Sigmoid colon (tissue), 7 donors: Measurements from ENCODE around the gene GPA33. TPM values are rescaled to one million over a fixed set of nuclear protein-coding genes. Genes with fewer than 3 reads are reported as not detected.

Source experiments
- DNase-seq: peaks from one replicate; pipeline ENCODE4 v3.0.0-alpha.2; 2019
- H3K27ac ChIP-seq, 4 donors: fragments of 200-600 bp; sonication (generic); one replicate each; pipeline ENCODE4 v1.5.1; 2016 to 2019; ENCODE audit warnings: mild to moderate bottlenecking in 1 of 4
- H3K27me3 ChIP-seq, 3 donors: fragments of 200-600 bp; sonication (generic); one replicate each; pipeline ENCODE4 v1.5.1; 2019; ENCODE audit warnings: mild to moderate bottlenecking in 1 of 3
- H3K36me3 ChIP-seq, 4 donors: fragments of 200-600 bp; sonication (generic); one replicate each; pipeline ENCODE4 v1.5.1; 2016 to 2019
- H3K4me1 ChIP-seq, 4 donors: fragments of 200-600 bp; sonication (generic); one replicate each; pipeline ENCODE4 v1.5.1; 2017 to 2019
- H3K4me3 ChIP-seq, 4 donors: fragments of 200-600 bp; sonication (generic); one replicate each; pipeline ENCODE4 v1.5.1; 2017 to 2019; ENCODE audit warnings: mild to moderate bottlenecking in 2 of 4, moderate library complexity in 1 of 4
- H3K9me3 ChIP-seq, 4 donors: fragments of 200-600 bp in 3 of 4; sonication (generic) in 3 of 4; one replicate each; pipeline versions ENCODE4 v1.5.1 to v1.6.1; 2013 to 2019
- CTCF ChIP-seq, 4 experiments: fragments of 450-650 bp in 3 of 4; fragments of 200-600 bp in 1 of 4; IDR thresholded peaks; one replicate each; pipeline ENCODE4 v1.5.1; 2016 to 2019; ENCODE audit warnings: antibody characterized with exemption in 4 of 4, mild to moderate bottlenecking in 3 of 4, moderate library complexity in 2 of 4
- EP300 ChIP-seq, 4 donors: sonication (generic); formaldehyde crosslinking; IDR thresholded peaks; one replicate each; pipeline ENCODE4 v1.6.1; 2017; ENCODE audit warnings: antibody characterized with exemption in 4 of 4
- POLR2A ChIP-seq, 2 donors: fragments of 450-650 bp; IDR thresholded peaks; one replicate each; pipeline ENCODE4 v1.6.1; 2016; ENCODE audit warnings: antibody characterized with exemption in 2 of 2, mild to moderate bottlenecking in 2 of 2, moderate library complexity in 2 of 2
- POLR2AphosphoS5 ChIP-seq, 4 donors: sonication (generic); formaldehyde crosslinking; IDR thresholded peaks; one replicate each; pipeline ENCODE4 v1.6.1; 2017; ENCODE audit warnings: antibody characterized with exemption in 4 of 4
- WGBS, 2 donors: extraction: QIAGEN DNeasy Blood & Tissue Kit; methylation state at CpG; one replicate each; pipeline ENCODE4 v1.1.7; 2013; 5-methylcytosine and 5-hydroxymethylcytosine counted together
- intact Hi-C: fragments of 100-400 bp; cut with DNase I; formaldehyde crosslinking; loops from one replicate; pipeline ENCODE4 v1.15.1; 2023
- polyA plus RNA-seq, 3 donors: library from polyadenylated mRNA; stranded (reverse); fragments of 200-250 nt; gene quantifications; one replicate each; pipeline ENCODE4 v1.2.3, GENCODE V29; 2013
- small RNA-seq, 3 donors: library from RNA; depleted of rRNA; stranded (forward); fragments of <200 nt; gene quantifications; one replicate each; pipeline ENCODE3, GENCODE V24; 2016
- total RNA-seq, 4 donors: library from RNA; depleted of rRNA; stranded (reverse); fragments of >200 nt; gene quantifications; one replicate each; pipeline ENCODE4 v1.1.0, GENCODE V29; 2016
- donor health status: healthy with polysubstance abuse.
- donor health status: Bipolar disorder and iron deficiency.
- donor health status: healthy.

The GPA33 gene
- total and polyA plus RNA-seq, 7 donors: 0.28 to 363 (median 90.7) TPM; not detected in 2

GRCh38 chr1:167012570-167012969 is 77.6 kb downstream of the GPA33 start:
- TF ChIP-seq CTCF (IDR thresholded peaks at IDR 0.05) (no peak), POLR2A (IDR thresholded peaks at IDR 0.05) (no peak), EP300 (IDR thresholded peaks at IDR 0.05) (no peak), POLR2AphosphoS5 (IDR thresholded peaks at IDR 0.05) (no peak)
- Histone ChIP-seq H3K36me3 (no peaks in the 10 kb centered on the region), H3K27me3 (no peaks in the 10 kb centered on the region), H3K27ac (no peak overlapping the region), H3K4me1 (no peaks in the 10 kb centered on the region), H3K4me3 (no peak overlapping the region), H3K9me3 (no peaks in the 10 kb centered on the region)
- DNase-seq: no peak
- intact Hi-C loops: no loop called here
- 81 to 83% methylated on average over 2 of the region's 2 CpGs for WGBS, 2 donors

GRCh38 chr1:167011560-167012191 is 78.5 kb downstream of the GPA33 start:
- intact Hi-C loops: no loop called here
- WGBS, 2 donors: 94 to 95% methylated on average over 1 of the region's 1 CpG
- H3K36me3 ChIP-seq: no peaks in the 10 kb centered on the region
- H3K27me3 ChIP-seq: no peaks in the 10 kb centered on the region
- TF ChIP-seq POLR2A (IDR thresholded peaks at IDR 0.05) (no peak), CTCF (IDR thresholded peaks at IDR 0.05) (no peak), EP300 (IDR thresholded peaks at IDR 0.05) (no peak), POLR2AphosphoS5 (IDR thresholded peaks at IDR 0.05) (no peak)
- no peak for DNase-seq
- H3K9me3 ChIP-seq: no peaks in the 10 kb centered on the region
- no peak overlapping the region for H3K4me3 ChIP-seq
- H3K4me1 ChIP-seq: no peaks in the 10 kb centered on the region
- no peak overlapping the region for H3K27ac ChIP-seq

GRCh38 chr1:167003711-167004110 is 86.5 kb downstream of the GPA33 start:
- intact Hi-C loops: no loop called here
- TF ChIP-seq POLR2AphosphoS5 (IDR thresholded peaks at IDR 0.05) (no peak), POLR2A (IDR thresholded peaks at IDR 0.05) (no peak), EP300 (IDR thresholded peaks at IDR 0.05) (no peak), CTCF (IDR thresholded peaks at IDR 0.05) (no peak)

More at GRCh38 chr1:167003711-167004110, 86.5 kb downstream of the GPA33 start:
- Histone ChIP-seq H3K4me1 (no peaks in the 10 kb centered on the region), H3K36me3 (no peaks in the 10 kb centered on the region), H3K9me3 (no peaks in the 10 kb centered on the region), H3K4me3 (no peak overlapping the region), H3K27me3 (no peaks in the 10 kb centered on the region), H3K27ac (no peak overlapping the region)
- WGBS, 2 donors: 72 to 88% methylated on average over 2 of the region's 2 CpGs
- no peak for DNase-seq

Small RNA genes lying within 50 kb of the gene (small RNA-seq; reads per million reads assigned to genes)
- gene RNA5SP65: 5.7 to 18.5 (median 8.0) reads per million in 3 donors

Other genes with a start within 250 kb of the GPA33 start
- 10 to 100 TPM in 2 of 4 donors, 1 to 10 TPM in 2; 8.3 to 16.4 (median 11.2) TPM for gene TADA1, start 214.1 kb downstream of the GPA33 start, total RNA-seq
- gene TADA1, start 214.1 kb downstream of the GPA33 start, polyA plus RNA-seq: 1 to 10 TPM; 7.2 to 9.2 (median 8.2) TPM
- 10 to 100 TPM in 1 of 4 donors, 1 to 10 TPM in 3; 7.1 to 15.8 (median 8.4) TPM for gene ILDR2, start 114.8 kb downstream of the GPA33 start, total RNA-seq
- under 1 TPM in 1 of 3 donors, not detected in 2; 0.42 TPM for gene ILDR2, start 114.8 kb downstream of the GPA33 start, polyA plus RNA-seq
- 1 to 10 TPM in 3 of 4 donors, under 1 TPM in 1; 0.33 to 1.6 (median 1.1) TPM for gene MAEL, start 101.1 kb downstream of the GPA33 start, total RNA-seq
- 1 to 10 TPM in 1 of 3 donors, under 1 TPM in 1, not detected in 1; 0.07 to 1.2 TPM for gene MAEL, start 101.1 kb downstream of the GPA33 start, polyA plus RNA-seq
- gene STYXL2, start 3.7 kb upstream of the GPA33 start, total RNA-seq: under 1 TPM in 1 of 4 donors, not detected in 3; 0.16 TPM
- under 1 TPM in 2 of 3 donors, not detected in 1; 0.01 to 0.23 TPM for gene STYXL2, start 3.7 kb upstream of the GPA33 start, polyA plus RNA-seq
- gene POU2F1, start 130.5 kb upstream of the GPA33 start, total RNA-seq: 10 to 100 TPM; 15.0 to 35.5 (median 20.3) TPM
- gene POU2F1, start 130.5 kb upstream of the GPA33 start, polyA plus RNA-seq: 1 to 10 TPM; 2.3 to 6.3 (median 3.0) TPM